SK-N-MC (cell line): Measurements from ENCODE around the gene ANO2.

ENCODE experiments used
- EZH2 ChIP-seq: fragments of 200-600 bp; sonication (generic); IDR thresholded peaks from one replicate; pipeline ENCODE4 v1.6.1; 2017; ENCODE audit warnings: antibody characterized with exemption
- POLR2AphosphoS5 ChIP-seq: IDR thresholded peaks from 2 replicates; pipeline ENCODE4 v1.6.1; 2012; ENCODE audit warnings: mild to moderate bottlenecking, low read depth, low read length, borderline replicate concordance

GRCh38 chr12:5688226-5688625, 256.8 kb downstream of the ANO2 start:
- TF ChIP-seq POLR2AphosphoS5 = no peak
- TF ChIP-seq EZH2 = no peak
